Hepatocyte (in vitro differentiated cells): ENCODE measurements around the gene DISC1. TPM values are rescaled to one million over a fixed set of nuclear protein-coding genes. Genes with fewer than 3 reads are reported as not detected.

Source experiments
- DNase-seq: peaks from one replicate; pipeline ENCODE4 v3.0.0-alpha.2; 2016; ENCODE audit warnings: low spot score
- H2AFZ ChIP-seq: fragments of 200-600 bp; sonication (generic); 2 replicates; pipeline ENCODE4 v1.6.0; 2016; ENCODE audit warnings: antibody characterized with exemption, mild to moderate bottlenecking
- H3K27ac ChIP-seq: fragments of 200-600 bp; sonication (generic); 2 replicates; pipeline ENCODE4 v1.5.1; 2016; ENCODE audit warnings: mild to moderate bottlenecking
- H3K27me3 ChIP-seq: fragments of 200-600 bp; sonication (generic); 2 replicates; pipeline ENCODE4 v1.6.1; 2016
- H3K36me3 ChIP-seq: fragments of 200-600 bp; sonication (generic); replicated peaks from 2 replicates; pipeline ENCODE4 v1.5.1; 2016; ENCODE audit warnings: low read depth; ENCODE audit not compliant: insufficient read depth
- H3K4me1 ChIP-seq: fragments of 200-600 bp; sonication (generic); 2 replicates; pipeline ENCODE4 v1.5.1; 2016; ENCODE audit warnings: mild to moderate bottlenecking, moderate library complexity; ENCODE audit not compliant: insufficient read depth
- H3K4me2 ChIP-seq: fragments of 200-600 bp; sonication (generic); 2 replicates; pipeline ENCODE4 v1.6.0; 2016
- H3K4me3 ChIP-seq: fragments of 200-600 bp; sonication (generic); 2 replicates; pipeline ENCODE4 v1.5.1; 2016; ENCODE audit warnings: mild to moderate bottlenecking
- H3K79me2 ChIP-seq: fragments of 200-600 bp; sonication (generic); 2 replicates; pipeline ENCODE4 v1.6.0; 2017; ENCODE audit warnings: mild to moderate bottlenecking
- H3K9me2 ChIP-seq: fragments of 200-600 bp; sonication (generic); replicated peaks from 2 replicates; pipeline ENCODE4 v1.6.0; 2017; ENCODE audit warnings: mild to moderate bottlenecking; ENCODE audit not compliant: insufficient read depth
- H3K9me3 ChIP-seq: fragments of 200-600 bp; sonication (generic); 2 replicates; pipeline ENCODE4 v1.5.1; 2016; ENCODE audit warnings: low read depth, mild to moderate bottlenecking
- H4K20me1 ChIP-seq: fragments of 200-600 bp; sonication (generic); 2 replicates; pipeline ENCODE4 v1.6.0; 2016; ENCODE audit warnings: mild to moderate bottlenecking; ENCODE audit not compliant: insufficient read depth, poor library complexity, severe bottlenecking
- EZH2 ChIP-seq: fragments of 200-600 bp; sonication (generic); IDR thresholded peaks from 2 replicates; pipeline ENCODE4 v1.6.1; 2016; ENCODE audit warnings: antibody characterized with exemption, mild to moderate bottlenecking, borderline replicate concordance
- EZH2phosphoT487 ChIP-seq: fragments of 200-600 bp; sonication (generic); IDR thresholded peaks from one replicate; pipeline ENCODE4 v1.6.1; 2018; ENCODE audit warnings: antibody characterized with exemption, mild to moderate bottlenecking, low read depth, moderate library complexity; ENCODE audit not compliant: unreplicated experiment, severe bottlenecking
- WGBS: methylation state at CpG from one replicate; pipeline ENCODE4 v1.1.6; 2016; ENCODE audit warnings: low lambda C conversion rate; ENCODE audit errors: missing lambda C conversion rate; 5-methylcytosine and 5-hydroxymethylcytosine counted together
- polyA plus RNA-seq: library from polyadenylated mRNA; unstranded; fragments of >200 nt; fragmentation: Nextera tagmentation; extraction: Ambion mirVana; gene quantifications from 2 replicates; pipeline ENCODE4 v1.2.1, GENCODE V29; 2016
- total RNA-seq: library from RNA; depleted of rRNA; stranded (reverse); fragments of >200 nt; gene quantifications from 2 replicates; pipeline ENCODE4 v1.2.3, GENCODE V29; 2014
- TF ChIP-seq, protein P1 (sequence below): fragments of 200-600 bp; sonication (generic); IDR thresholded peaks from 2 replicates; pipeline ENCODE4 v1.5.1; 2016; ENCODE audit warnings: antibody characterized with exemption, mild to moderate bottlenecking; ENCODE audit not compliant: poor library complexity

DISC1 gene
- total and polyA plus RNA-seq, 2 experiments from 2014 or later = 3.0 to 4.7 TPM

DNA sequence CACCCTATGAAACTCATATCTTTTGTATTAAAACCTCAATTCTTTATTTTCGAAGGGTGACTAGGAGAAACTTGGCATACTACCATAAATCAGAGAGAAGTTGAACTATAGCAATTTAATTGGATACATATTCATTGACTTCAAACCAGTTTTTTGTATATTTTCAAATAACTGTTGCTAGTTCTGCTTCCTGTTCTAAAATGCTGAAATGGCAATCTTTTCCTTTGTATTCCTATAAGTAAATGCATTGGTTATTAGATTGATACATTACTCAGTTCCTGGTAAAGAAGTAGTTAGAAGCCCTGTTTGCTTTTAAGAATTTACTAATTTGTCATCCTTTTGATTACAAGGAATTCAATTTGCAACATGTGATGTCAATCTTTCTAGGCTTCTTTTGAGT, 200.0 kb downstream of the DISC1 start:
- no peaks in the 10 kb centered on the region for H3K36me3 ChIP-seq
- no peaks in the 10 kb centered on the region for H4K20me1 ChIP-seq
- H3K4me3 ChIP-seq = no peak overlapping the region
- no peak overlapping the region for H3K27ac ChIP-seq
- H3K4me1 ChIP-seq = peaks cover 11% of the 10 kb centered on the region
- H2AFZ ChIP-seq = no peak overlapping the region
- TF ChIP-seq EZH2phosphoT487 = no peak
- TF ChIP-seq, protein P1, sequence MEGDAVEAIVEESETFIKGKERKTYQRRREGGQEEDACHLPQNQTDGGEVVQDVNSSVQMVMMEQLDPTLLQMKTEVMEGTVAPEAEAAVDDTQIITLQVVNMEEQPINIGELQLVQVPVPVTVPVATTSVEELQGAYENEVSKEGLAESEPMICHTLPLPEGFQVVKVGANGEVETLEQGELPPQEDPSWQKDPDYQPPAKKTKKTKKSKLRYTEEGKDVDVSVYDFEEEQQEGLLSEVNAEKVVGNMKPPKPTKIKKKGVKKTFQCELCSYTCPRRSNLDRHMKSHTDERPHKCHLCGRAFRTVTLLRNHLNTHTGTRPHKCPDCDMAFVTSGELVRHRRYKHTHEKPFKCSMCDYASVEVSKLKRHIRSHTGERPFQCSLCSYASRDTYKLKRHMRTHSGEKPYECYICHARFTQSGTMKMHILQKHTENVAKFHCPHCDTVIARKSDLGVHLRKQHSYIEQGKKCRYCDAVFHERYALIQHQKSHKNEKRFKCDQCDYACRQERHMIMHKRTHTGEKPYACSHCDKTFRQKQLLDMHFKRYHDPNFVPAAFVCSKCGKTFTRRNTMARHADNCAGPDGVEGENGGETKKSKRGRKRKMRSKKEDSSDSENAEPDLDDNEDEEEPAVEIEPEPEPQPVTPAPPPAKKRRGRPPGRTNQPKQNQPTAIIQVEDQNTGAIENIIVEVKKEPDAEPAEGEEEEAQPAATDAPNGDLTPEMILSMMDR = no peak
- TF ChIP-seq EZH2 = no peak
- H3K9me3 ChIP-seq = no peaks in the 10 kb centered on the region
- WGBS = 100% methylated on average over 1 of the region's 1 CpG
- no peak overlapping the region for H3K4me2 ChIP-seq
- no peaks in the 10 kb centered on the region for H3K79me2 ChIP-seq
- no peaks in the 10 kb centered on the region for H3K27me3 ChIP-seq
- DNase-seq = no peak
- H3K9me2 ChIP-seq = no peaks in the 10 kb centered on the region

DNA sequence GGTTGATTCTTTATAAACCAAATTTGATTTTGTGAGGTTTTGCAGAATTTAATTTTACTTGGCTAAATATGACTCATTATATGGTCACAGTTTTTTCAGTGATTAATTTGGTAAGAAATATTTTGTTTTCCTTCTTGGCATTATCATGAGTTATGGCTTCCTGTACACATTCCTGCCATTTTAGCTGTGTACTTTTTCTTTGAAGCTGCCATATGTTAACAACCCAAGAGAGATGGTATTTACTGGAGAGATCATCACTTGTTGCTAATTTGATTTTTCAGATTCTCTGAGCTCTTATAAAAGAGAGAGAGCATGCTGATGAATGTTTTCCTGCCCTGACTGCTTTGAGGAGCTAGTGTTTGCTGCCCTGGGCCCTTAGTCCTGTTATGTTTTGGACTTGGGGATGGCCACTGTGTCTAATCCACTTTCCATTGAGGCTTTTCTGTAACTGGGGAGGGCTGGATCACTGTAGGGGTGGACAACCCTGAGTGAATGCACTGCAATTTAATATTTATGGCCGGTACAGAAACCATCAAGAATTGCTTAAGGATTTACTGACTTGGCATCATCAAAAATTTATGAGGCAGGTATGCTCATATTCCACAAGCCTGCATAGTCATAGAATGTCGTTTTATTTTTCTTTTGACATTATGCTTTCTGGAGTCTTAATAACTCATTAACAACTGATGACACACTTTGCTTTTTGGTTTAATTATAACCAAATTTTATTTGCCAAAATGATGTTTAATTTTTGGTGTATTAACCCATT, 200.9 kb downstream of the DISC1 start:
- Histone ChIP-seq H3K4me1 (peaks cover 11% of the 10 kb centered on the region), H4K20me1 (no peaks in the 10 kb centered on the region), H3K9me3 (no peaks in the 10 kb centered on the region), H3K36me3 (no peaks in the 10 kb centered on the region), H2AFZ (no peak overlapping the region), H3K4me2 (peak overlapping the region; percentile 6), H3K9me2 (no peaks in the 10 kb centered on the region), H3K27me3 (no peaks in the 10 kb centered on the region), H3K4me3 (no peak overlapping the region), H3K79me2 (no peaks in the 10 kb centered on the region), H3K27ac (no peak overlapping the region)
- no peak for DNase-seq
- WGBS = 41% methylated on average over 2 of the region's 2 CpGs
- TF ChIP-seq, protein P1 = no peak
- no peak for TF ChIP-seq EZH2
- no peak for TF ChIP-seq EZH2phosphoT487

DNA sequence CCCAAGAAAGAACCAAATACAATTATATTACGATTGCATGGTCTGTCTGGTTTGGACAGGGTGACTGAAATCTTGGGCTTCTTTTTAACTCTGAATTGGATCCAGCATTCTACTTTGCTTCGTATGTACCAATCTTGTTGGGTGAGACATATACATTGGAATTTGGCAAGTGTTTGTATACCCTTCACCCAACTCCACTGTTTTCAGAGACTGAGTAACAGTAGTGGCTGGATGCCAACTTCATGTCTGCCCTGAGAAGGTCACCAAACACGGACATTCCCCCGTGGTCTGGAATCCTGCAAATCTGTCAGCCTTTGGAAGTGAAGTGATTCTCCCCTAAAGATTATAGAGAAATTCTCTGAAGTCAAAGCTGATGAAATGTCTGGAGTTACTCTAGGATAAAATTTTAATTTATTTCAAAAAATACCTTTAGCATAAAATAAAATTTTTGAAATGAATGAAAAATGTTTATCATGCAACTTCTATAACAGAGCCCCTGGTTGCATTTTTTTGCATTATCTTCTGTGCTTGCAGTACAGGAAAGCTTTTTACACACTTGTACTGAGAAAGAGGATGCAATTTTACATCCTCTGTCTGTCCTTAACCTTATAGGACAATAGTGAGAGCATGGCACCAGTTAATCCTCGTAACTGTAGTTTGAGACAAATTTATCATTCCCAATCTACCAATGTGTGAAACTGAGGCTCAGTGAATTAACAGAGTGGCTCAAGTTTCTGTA, 201.8 kb downstream of the DISC1 start:
- H2AFZ ChIP-seq = no peak overlapping the region
- H3K36me3 ChIP-seq = no peaks in the 10 kb centered on the region
- no peak overlapping the region for H3K4me3 ChIP-seq
- peak; percentile 45 for DNase-seq
- H4K20me1 ChIP-seq = no peaks in the 10 kb centered on the region
- TF ChIP-seq EZH2phosphoT487 = no peak
- no peak for TF ChIP-seq EZH2
- TF ChIP-seq, protein P1 = no peak
- H3K9me2 ChIP-seq = no peaks in the 10 kb centered on the region
- no peaks in the 10 kb centered on the region for H3K9me3 ChIP-seq
- no peaks in the 10 kb centered on the region for H3K79me2 ChIP-seq
- no peaks in the 10 kb centered on the region for H3K27me3 ChIP-seq
- 56% methylated on average over 5 of the region's 5 CpGs for WGBS
- H3K27ac ChIP-seq = no peak overlapping the region
- H3K4me1 ChIP-seq = peaks cover 11% of the 10 kb centered on the region
- H3K4me2 ChIP-seq = peak overlapping the region; percentile 6
